ENCODE results near the gene GRM4.

DNA sequence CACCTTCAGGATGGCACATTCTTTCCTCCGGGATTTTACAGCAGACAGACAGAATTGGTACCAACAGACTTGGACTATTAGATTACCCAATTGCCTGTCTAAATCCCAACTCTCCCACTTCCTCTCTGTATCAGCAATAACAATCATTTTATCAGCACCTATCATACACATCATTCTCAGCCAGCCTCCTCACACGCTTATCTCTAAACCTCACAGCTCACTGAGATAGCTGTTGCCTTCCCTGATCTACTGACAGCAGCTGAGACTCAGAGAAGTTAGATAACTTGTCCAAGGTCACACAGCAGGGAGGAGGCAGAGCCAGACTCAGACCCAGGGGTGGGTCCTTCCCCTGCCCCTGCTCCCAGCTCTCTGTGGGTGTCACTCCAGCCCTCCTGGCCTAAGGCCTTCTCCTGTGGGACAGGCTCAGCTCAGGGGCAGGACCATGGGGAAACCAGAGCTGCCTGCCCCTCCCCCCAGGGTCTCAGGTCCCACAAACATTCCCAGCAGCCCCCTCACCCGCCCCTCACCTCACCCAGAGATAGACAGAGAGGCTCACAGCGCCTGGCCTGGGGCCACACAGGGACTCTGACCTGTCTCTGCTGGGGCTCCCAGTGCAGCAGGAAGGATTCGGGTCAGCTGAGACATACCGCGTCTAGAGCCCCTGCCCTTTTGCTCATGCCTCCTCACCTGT is 92.8 kb downstream of the GRM4 start:
- TF ChIP-seq, protein P1, sequence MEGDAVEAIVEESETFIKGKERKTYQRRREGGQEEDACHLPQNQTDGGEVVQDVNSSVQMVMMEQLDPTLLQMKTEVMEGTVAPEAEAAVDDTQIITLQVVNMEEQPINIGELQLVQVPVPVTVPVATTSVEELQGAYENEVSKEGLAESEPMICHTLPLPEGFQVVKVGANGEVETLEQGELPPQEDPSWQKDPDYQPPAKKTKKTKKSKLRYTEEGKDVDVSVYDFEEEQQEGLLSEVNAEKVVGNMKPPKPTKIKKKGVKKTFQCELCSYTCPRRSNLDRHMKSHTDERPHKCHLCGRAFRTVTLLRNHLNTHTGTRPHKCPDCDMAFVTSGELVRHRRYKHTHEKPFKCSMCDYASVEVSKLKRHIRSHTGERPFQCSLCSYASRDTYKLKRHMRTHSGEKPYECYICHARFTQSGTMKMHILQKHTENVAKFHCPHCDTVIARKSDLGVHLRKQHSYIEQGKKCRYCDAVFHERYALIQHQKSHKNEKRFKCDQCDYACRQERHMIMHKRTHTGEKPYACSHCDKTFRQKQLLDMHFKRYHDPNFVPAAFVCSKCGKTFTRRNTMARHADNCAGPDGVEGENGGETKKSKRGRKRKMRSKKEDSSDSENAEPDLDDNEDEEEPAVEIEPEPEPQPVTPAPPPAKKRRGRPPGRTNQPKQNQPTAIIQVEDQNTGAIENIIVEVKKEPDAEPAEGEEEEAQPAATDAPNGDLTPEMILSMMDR (IDR thresholded peaks at IDR 0.05; ENCODE audit: low read depth, low read length) = no peak
- TF ChIP-seq POLR2A (IDR thresholded peaks at IDR 0.05; ENCODE audit: extremely low read depth, insufficient read length) (no peak), MYC (IDR thresholded peaks at IDR 0.05; ENCODE audit: low read depth, low read length) (no peak)
- TF ChIP-seq, protein P2, sequence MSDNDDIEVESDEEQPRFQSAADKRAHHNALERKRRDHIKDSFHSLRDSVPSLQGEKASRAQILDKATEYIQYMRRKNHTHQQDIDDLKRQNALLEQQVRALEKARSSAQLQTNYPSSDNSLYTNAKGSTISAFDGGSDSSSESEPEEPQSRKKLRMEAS (IDR thresholded peaks at IDR 0.05; ENCODE audit: low read depth, low read length) = no peak

Data from NB4 (cell line).